ENCODE results near the gene CDC40.

The CDC40 gene

GRCh38 chr6:110180228-110181008 is at the start of gene CDC40:
TSS of gene CDC40 (plus strand) at chr6:110180427. CDS start at chr6:110180445, 18 bp downstream.
- Mint-ChIP-seq H3K27ac (no peak within 1 kb of the TSS), H3K9me3 (no peaks in the 10 kb centered on the region), H3K4me3 (no peak within 1 kb of the TSS), H3K4me1 (peaks cover 8% of the 10 kb centered on the region), H3K36me3 (no peaks in the 10 kb centered on the region), H3K27me3 (no peaks in the 10 kb centered on the region)
- peak; percentile 59 for ATAC-seq

- Mint-ChIP-seq H3K36me3 (peaks cover 7% of the 10 kb centered on the region), H3K27me3 (no peaks in the 10 kb centered on the region), H3K4me3 (no peak overlapping the region), H3K27ac (no peak overlapping the region), H3K4me1 (no peaks in the 10 kb centered on the region), H3K9me3 (peaks cover 6% of the 10 kb centered on the region)
- no peak for ATAC-seq
Measured at GRCh38 chr6:110137924-110138887, 42.0 kb upstream of the CDC40 start.

- Mint-ChIP-seq H3K36me3 (peaks cover 7% of the 10 kb centered on the region), H3K9me3 (peaks cover 6% of the 10 kb centered on the region), H3K27me3 (no peaks in the 10 kb centered on the region), H3K4me3 (no peak overlapping the region), H3K4me1 (no peaks in the 10 kb centered on the region), H3K27ac (no peak overlapping the region)
- no peak for ATAC-seq
Measured at GRCh38 chr6:110139052-110139451, 41.2 kb upstream of the CDC40 start.

GRCh38 chr6:110140650-110141049 is 39.6 kb upstream of the CDC40 start:
- peaks cover 6% of the 10 kb centered on the region for H3K9me3 Mint-ChIP-seq
- H3K4me1 Mint-ChIP-seq: no peaks in the 10 kb centered on the region
- no peak overlapping the region for H3K4me3 Mint-ChIP-seq
- H3K27ac Mint-ChIP-seq: no peak overlapping the region
- H3K36me3 Mint-ChIP-seq: peaks cover 7% of the 10 kb centered on the region
- H3K27me3 Mint-ChIP-seq: no peaks in the 10 kb centered on the region
- ATAC-seq: no peak

- Mint-ChIP-seq H3K4me1 (peaks cover 21% of the 10 kb centered on the region), H3K36me3 (no peaks in the 10 kb centered on the region), H3K27ac (peak overlapping the region; percentile 22), H3K9me3 (no peaks in the 10 kb centered on the region), H3K4me3 (no peak overlapping the region), H3K27me3 (no peaks in the 10 kb centered on the region)
- ATAC-seq: no peak
Measured at GRCh38 chr6:110147870-110148269, 32.4 kb upstream of the CDC40 start.

- ATAC-seq: no peak
- peaks cover 5% of the 10 kb centered on the region for H3K36me3 Mint-ChIP-seq
- no peak overlapping the region for H3K4me3 Mint-ChIP-seq
- peaks cover 8% of the 10 kb centered on the region for H3K4me1 Mint-ChIP-seq
- H3K27me3 Mint-ChIP-seq: no peaks in the 10 kb centered on the region
- no peak overlapping the region for H3K27ac Mint-ChIP-seq
- H3K9me3 Mint-ChIP-seq: no peaks in the 10 kb centered on the region
Measured at GRCh38 chr6:110158479-110158878, 21.7 kb upstream of the CDC40 start.

GRCh38 chr6:110170081-110170480 is 10.1 kb upstream of the CDC40 start:
- no peak for ATAC-seq
- H3K36me3 Mint-ChIP-seq: no peaks in the 10 kb centered on the region
- no peaks in the 10 kb centered on the region for H3K4me1 Mint-ChIP-seq
- no peaks in the 10 kb centered on the region for H3K9me3 Mint-ChIP-seq
- no peaks in the 10 kb centered on the region for H3K27me3 Mint-ChIP-seq
- no peak overlapping the region for H3K27ac Mint-ChIP-seq
- H3K4me3 Mint-ChIP-seq: no peak overlapping the region

- Mint-ChIP-seq H3K4me3 (no peak overlapping the region), H3K27me3 (no peaks in the 10 kb centered on the region), H3K36me3 (no peaks in the 10 kb centered on the region), H3K9me3 (no peaks in the 10 kb centered on the region), H3K27ac (no peak overlapping the region), H3K4me1 (peaks cover 6% of the 10 kb centered on the region)
- ATAC-seq: no peak
Measured at GRCh38 chr6:110173506-110174132, 6.6 kb upstream of the CDC40 start.

- Mint-ChIP-seq H3K4me1 (peaks cover 7% of the 10 kb centered on the region), H3K4me3 (no peak overlapping the region), H3K27me3 (no peaks in the 10 kb centered on the region), H3K27ac (no peak overlapping the region), H3K9me3 (no peaks in the 10 kb centered on the region), H3K36me3 (no peaks in the 10 kb centered on the region)
- peak; percentile 79 for ATAC-seq
Measured at GRCh38 chr6:110178626-110179405, 1.4 kb upstream of the CDC40 start.

GRCh38 chr6:110179406-110180227 is 610 bp upstream of the CDC40 start, which contains the start of gene WASF1:
TSS of gene WASF1 (minus strand) at chr6:110179670. CDS start at chr6:110127601, 52,069 bp downstream.
- H3K4me1 Mint-ChIP-seq: peaks cover 7% of the 10 kb centered on the region
- no peaks in the 10 kb centered on the region for H3K27me3 Mint-ChIP-seq
- no peaks in the 10 kb centered on the region for H3K36me3 Mint-ChIP-seq
- no peaks in the 10 kb centered on the region for H3K9me3 Mint-ChIP-seq
- no peak within 1 kb of the TSS for H3K27ac Mint-ChIP-seq
- peak; percentile 93 for ATAC-seq
- H3K4me3 Mint-ChIP-seq: no peak within 1 kb of the TSS

- peak; percentile 20 for ATAC-seq
- H3K4me1 Mint-ChIP-seq: peaks cover 18% of the 10 kb centered on the region
- H3K27ac Mint-ChIP-seq: no peak overlapping the region
Measured at GRCh38 chr6:110181131-110182030, 1.2 kb downstream of the CDC40 start.

GRCh38 chr6:110183292-110183885 is 3.2 kb downstream of the CDC40 start:
- Mint-ChIP-seq H3K36me3 (no peaks in the 10 kb centered on the region), H3K4me1 (peaks cover 15% of the 10 kb centered on the region), H3K27me3 (no peaks in the 10 kb centered on the region), H3K4me3 (no peak overlapping the region), H3K9me3 (no peaks in the 10 kb centered on the region), H3K27ac (no peak overlapping the region)
- ATAC-seq: no peak

More at GRCh38 chr6:110181131-110182030, 1.2 kb downstream of the CDC40 start:
- Mint-ChIP-seq H3K36me3 (no peaks in the 10 kb centered on the region), H3K4me3 (no peak overlapping the region), H3K9me3 (no peaks in the 10 kb centered on the region), H3K27me3 (no peaks in the 10 kb centered on the region)

- Mint-ChIP-seq H3K4me1 (peaks cover 11% of the 10 kb centered on the region), H3K27me3 (no peaks in the 10 kb centered on the region), H3K4me3 (peak overlapping the region; percentile 71), H3K27ac (peak overlapping the region; percentile 33), H3K9me3 (no peaks in the 10 kb centered on the region), H3K36me3 (no peaks in the 10 kb centered on the region)
- peak; percentile 39 for ATAC-seq
Measured at GRCh38 chr6:110185879-110186278, 5.7 kb downstream of the CDC40 start.
